SU-DHL-6 (cell line): Measurements from ENCODE around the gene HS3ST3A1.

Experiments
- EZH2phosphoT487 ChIP-seq: fragments of 200-600 bp; sonication (generic), shearing (Covaris generic); conservative IDR thresholded peaks from 2 replicates; pipeline ENCODE4 v1.6.1; 2018; ENCODE audit warnings: mild to moderate bottlenecking, antibody characterized with exemption, low read length, moderate library complexity, mixed read lengths
- TF ChIP-seq, protein P1 (sequence below): fragments of 200-600 bp; sonication (generic); IDR thresholded peaks from one replicate; pipeline ENCODE4 v1.5.1; 2017; ENCODE audit warnings: antibody characterized with exemption, mild to moderate bottlenecking, low read length, moderate library complexity; ENCODE audit not compliant: insufficient read depth, poor library complexity, severe bottlenecking

DNA sequence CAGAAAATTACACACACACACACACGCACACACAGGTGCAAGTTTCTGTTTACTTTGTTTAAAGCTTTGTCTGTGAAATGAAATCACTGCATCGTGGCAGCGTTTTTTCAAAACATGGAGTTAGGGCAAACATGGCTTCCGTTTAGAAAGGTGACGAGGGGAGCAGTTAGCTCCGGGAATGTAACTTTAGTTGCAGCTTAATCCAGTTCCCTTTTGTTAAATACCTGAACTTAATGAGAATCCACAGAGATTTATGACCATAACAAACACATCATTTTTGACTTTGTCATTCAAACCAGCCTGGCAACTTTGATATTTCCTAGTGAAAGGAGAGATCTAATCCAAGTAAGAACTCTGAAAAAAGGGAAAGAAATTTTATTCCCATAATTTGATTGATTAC is 12.1 kb downstream of the HS3ST3A1 start:
- TF ChIP-seq, protein P1, sequence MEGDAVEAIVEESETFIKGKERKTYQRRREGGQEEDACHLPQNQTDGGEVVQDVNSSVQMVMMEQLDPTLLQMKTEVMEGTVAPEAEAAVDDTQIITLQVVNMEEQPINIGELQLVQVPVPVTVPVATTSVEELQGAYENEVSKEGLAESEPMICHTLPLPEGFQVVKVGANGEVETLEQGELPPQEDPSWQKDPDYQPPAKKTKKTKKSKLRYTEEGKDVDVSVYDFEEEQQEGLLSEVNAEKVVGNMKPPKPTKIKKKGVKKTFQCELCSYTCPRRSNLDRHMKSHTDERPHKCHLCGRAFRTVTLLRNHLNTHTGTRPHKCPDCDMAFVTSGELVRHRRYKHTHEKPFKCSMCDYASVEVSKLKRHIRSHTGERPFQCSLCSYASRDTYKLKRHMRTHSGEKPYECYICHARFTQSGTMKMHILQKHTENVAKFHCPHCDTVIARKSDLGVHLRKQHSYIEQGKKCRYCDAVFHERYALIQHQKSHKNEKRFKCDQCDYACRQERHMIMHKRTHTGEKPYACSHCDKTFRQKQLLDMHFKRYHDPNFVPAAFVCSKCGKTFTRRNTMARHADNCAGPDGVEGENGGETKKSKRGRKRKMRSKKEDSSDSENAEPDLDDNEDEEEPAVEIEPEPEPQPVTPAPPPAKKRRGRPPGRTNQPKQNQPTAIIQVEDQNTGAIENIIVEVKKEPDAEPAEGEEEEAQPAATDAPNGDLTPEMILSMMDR = no peak
- no peak for TF ChIP-seq EZH2phosphoT487
